Activated naive CD4-positive, alpha-beta T cell treated with anti-CD3 and anti-CD28 coated beads, Interleukin-2, amount 50 U/mL, for 72 hours (primary cell): ENCODE measurements around the gene CDC73. TPM values are rescaled to one million over a fixed set of nuclear protein-coding genes. Genes with fewer than 3 reads are reported as not detected.
"Not testable (repeated sequence)": the region's sequence is repeated elsewhere in the genome, so short reads cannot be mapped to it uniquely, and the experiment has no call there.

Experiments used
- ATAC-seq, 2 donors: fragments of 150-1000 bp; cut with Tn5 transposase; 2 replicates each; pipeline ENCODE4 v1.10.0; 2021; ENCODE audit warnings: mild to moderate bottlenecking in 2 of 2, moderate library complexity in 2 of 2
- DNase-seq, 2 donors: peaks; one replicate each; pipeline ENCODE4 v3.0.0; 2021 to 2022; ENCODE audit warnings: low spot score in 2 of 2
- H3K27ac Mint-ChIP-seq, 2 donors: one replicate each; pipeline ENCODE4 v1.8.0; 2022; ENCODE audit warnings: mild to moderate bottlenecking in 2 of 2, mixed read lengths in 2 of 2
- H3K36me3 Mint-ChIP-seq, 2 donors: one replicate each; pipeline ENCODE4 v1.8.0; 2022; ENCODE audit warnings: mixed read lengths in 2 of 2
- H3K9me3 Mint-ChIP-seq, 2 donors: one replicate each; pipeline ENCODE4 v1.8.0; 2022; ENCODE audit warnings: mixed read lengths in 2 of 2
- total RNA-seq, 2 donors: library from RNA; stranded (reverse); gene quantifications; one replicate each; pipeline ENCODE4 v1.2.3, GENCODE V29; 2022

The CDC73 gene
- total RNA-seq, 2 donors from 2014 or later = 36.0 to 56.4 TPM

- ATAC-seq (no peak), DNase-seq (no peak)
- Mint-ChIP-seq H3K27ac (no peak overlapping the region), H3K9me3 (no peaks in the 10 kb centered on the region), H3K36me3 (no peaks in the 10 kb centered on the region)
Observed at GRCh38 chr1:193110246-193110645, 11.6 kb upstream of the CDC73 start.

GRCh38 chr1:193110864-193111263 is 11.0 kb upstream of the CDC73 start:
- H3K27ac Mint-ChIP-seq = no peak overlapping the region
- H3K36me3 Mint-ChIP-seq = no peaks in the 10 kb centered on the region
- ATAC-seq = no peak
- no peaks in the 10 kb centered on the region for H3K9me3 Mint-ChIP-seq
- no peak for DNase-seq

- Mint-ChIP-seq H3K9me3 (no peaks in the 10 kb centered on the region), H3K27ac (no peak overlapping the region), H3K36me3 (no peaks in the 10 kb centered on the region)
- no peak for DNase-seq
- ATAC-seq = no peak
Observed at GRCh38 chr1:193111641-193112090, 10.2 kb upstream of the CDC73 start.

GRCh38 chr1:193113258-193113991 is 8.4 kb upstream of the CDC73 start:
- H3K27ac Mint-ChIP-seq = no peak overlapping the region
- H3K9me3 Mint-ChIP-seq = no peaks in the 10 kb centered on the region
- DNase-seq = no peak
- H3K36me3 Mint-ChIP-seq = no peaks in the 10 kb centered on the region
- no peak for ATAC-seq

GRCh38 chr1:193113992-193114332 is 7.9 kb upstream of the CDC73 start:
- Mint-ChIP-seq H3K27ac (no peak overlapping the region), H3K9me3 (no peaks in the 10 kb centered on the region), H3K36me3 (no peaks in the 10 kb centered on the region)
- ATAC-seq (no peak), DNase-seq (no peak)

- ATAC-seq (no peak), DNase-seq (no peak)
- Mint-ChIP-seq H3K27ac (no peak overlapping the region), H3K9me3 (no peaks in the 10 kb centered on the region), H3K36me3 (no peaks in the 10 kb centered on the region)
Observed at GRCh38 chr1:193114485-193115095, 7.2 kb upstream of the CDC73 start.

GRCh38 chr1:193115629-193116227 is 6.1 kb upstream of the CDC73 start:
- DNase-seq (no peak), ATAC-seq (no peak)
- H3K9me3 Mint-ChIP-seq = no peaks in the 10 kb centered on the region
- H3K27ac Mint-ChIP-seq = no peak overlapping the region
- no peaks in the 10 kb centered on the region for H3K36me3 Mint-ChIP-seq

GRCh38 chr1:193117167-193117566 is 4.7 kb upstream of the CDC73 start:
- not testable (repeated sequence) for H3K9me3 Mint-ChIP-seq, H3K27ac Mint-ChIP-seq, DNase-seq, H3K36me3 Mint-ChIP-seq, ATAC-seq

GRCh38 chr1:193118194-193118593 is 3.6 kb upstream of the CDC73 start:
- H3K36me3 Mint-ChIP-seq = peaks cover 8 to 16% of the 10 kb centered on the region in 2 donors
- H3K9me3 Mint-ChIP-seq = no peaks in the 10 kb centered on the region
- DNase-seq (no peak), ATAC-seq (no peak)
- H3K27ac Mint-ChIP-seq = no peak overlapping the region

GRCh38 chr1:193118803-193119730 is 2.8 kb upstream of the CDC73 start:
- Mint-ChIP-seq H3K9me3 (no peaks in the 10 kb centered on the region), H3K36me3 (peaks cover 16% of the 10 kb centered on the region in 2 donors), H3K27ac (no peak overlapping the region)
- no peak for DNase-seq
- no peak for ATAC-seq

- DNase-seq = no peak
- no peak for ATAC-seq
- no peaks in the 10 kb centered on the region for H3K9me3 Mint-ChIP-seq
- peaks cover 16 to 19% of the 10 kb centered on the region in 2 donors for H3K36me3 Mint-ChIP-seq
- H3K27ac Mint-ChIP-seq = peak overlapping the region in 1 of 2 donors; percentile 98
Observed at GRCh38 chr1:193120604-193121166, 1.1 kb upstream of the CDC73 start.

- Mint-ChIP-seq H3K36me3 (peaks cover 16 to 22% of the 10 kb centered on the region in 2 donors), H3K9me3 (no peaks in the 10 kb centered on the region), H3K27ac (peak overlapping the region; percentile 96 to 98)
- ATAC-seq (no peak), DNase-seq (no peak)
Observed at GRCh38 chr1:193123751-193124150, 1.9 kb downstream of the CDC73 start.

GRCh38 chr1:193125369-193125768 is 3.5 kb downstream of the CDC73 start:
- DNase-seq (no peak), ATAC-seq (no peak)
- peak overlapping the region in 1 of 2 donors; percentile 52 for H3K27ac Mint-ChIP-seq
- peaks cover 19 to 27% of the 10 kb centered on the region in 2 donors for H3K36me3 Mint-ChIP-seq
- no peaks in the 10 kb centered on the region for H3K9me3 Mint-ChIP-seq

GRCh38 chr1:193131266-193131860 is 9.5 kb downstream of the CDC73 start:
- Mint-ChIP-seq H3K36me3 (peaks cover 23 to 29% of the 10 kb centered on the region in 2 donors), H3K9me3 (no peaks in the 10 kb centered on the region), H3K27ac (peak overlapping the region in 1 of 2 donors; percentile 0)
- DNase-seq = no peak
- peak; percentile 50 to 61 for ATAC-seq

GRCh38 chr1:193140254-193140653 is 18.4 kb downstream of the CDC73 start:
- no peak for ATAC-seq
- Mint-ChIP-seq H3K27ac (no peak overlapping the region), H3K36me3 (peaks cover 8 to 12% of the 10 kb centered on the region in 2 donors), H3K9me3 (no peaks in the 10 kb centered on the region)
- DNase-seq = no peak

GRCh38 chr1:193141804-193142203 is 20.0 kb downstream of the CDC73 start:
- no peaks in the 10 kb centered on the region for H3K9me3 Mint-ChIP-seq
- no peak overlapping the region for H3K27ac Mint-ChIP-seq
- peaks cover 8 to 12% of the 10 kb centered on the region in 2 donors for H3K36me3 Mint-ChIP-seq
- DNase-seq = no peak
- ATAC-seq = peak; percentile 37 to 59
